GM21619 (cell line): ENCODE data around the gene VILL.
"Not testable (repeated sequence)": the region's sequence is repeated elsewhere in the genome, so short reads cannot be mapped to it uniquely, and the experiment has no call there.

Source experiments
- ATAC-seq: cut with Tn5 transposase; IDR thresholded peaks from one replicate; pipeline ENCODE4 v1.9.1; 2021; ENCODE audit not compliant: unreplicated experiment

VILL gene

DNA sequence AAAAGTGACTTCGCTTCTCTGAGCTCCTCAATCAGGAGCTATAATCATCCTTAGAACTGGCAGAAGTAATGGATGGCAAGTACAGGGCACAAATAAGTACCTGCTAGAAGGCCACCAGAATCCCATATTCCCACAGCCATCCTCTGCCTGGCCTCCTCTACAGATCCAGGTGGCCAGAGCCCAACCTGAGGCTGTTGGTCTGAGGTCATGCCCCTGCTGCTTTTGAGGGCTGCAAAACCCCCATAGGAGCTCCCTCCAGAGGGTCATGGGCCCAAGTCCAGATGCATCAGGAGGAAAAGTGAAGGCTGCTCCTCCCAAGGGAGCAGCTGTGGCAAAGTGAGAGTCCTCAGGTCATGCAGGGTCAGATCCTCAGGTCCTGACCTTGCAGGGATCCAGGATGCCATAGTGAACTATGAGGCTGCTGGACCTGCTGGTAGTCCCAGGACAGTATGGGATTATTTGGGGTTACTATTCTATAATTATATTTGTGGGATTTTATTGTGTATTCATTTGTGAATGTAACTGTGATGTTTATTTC lies 41.8 kb downstream of the VILL start:
- no peak for ATAC-seq

- ATAC-seq: not testable (repeated sequence)
Measured at GRCh38 chr3:38033586-38033985, 43.0 kb downstream of the VILL start.

- not testable (repeated sequence) for ATAC-seq
Measured at GRCh38 chr3:38034335-38034734, 43.7 kb downstream of the VILL start.

DNA sequence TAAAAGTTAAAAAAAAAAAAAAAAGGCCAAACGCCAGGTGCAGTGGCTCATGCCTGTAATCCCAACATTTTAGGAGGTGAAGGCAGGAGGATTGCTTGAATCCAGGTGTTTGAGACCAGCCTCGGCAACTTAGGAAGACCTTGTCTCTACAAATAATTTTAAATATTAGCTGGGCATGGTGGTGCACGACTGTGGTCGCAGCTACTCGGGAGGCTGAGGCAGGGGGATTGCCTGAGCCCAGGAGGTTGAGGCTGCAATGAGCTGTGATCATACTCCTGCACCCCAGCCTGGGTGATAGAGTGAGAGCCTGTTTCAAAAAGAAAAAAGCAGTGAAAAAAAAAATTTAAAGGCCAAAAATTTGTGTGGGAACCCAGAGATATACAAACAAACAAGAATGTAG lies 45.7 kb downstream of the VILL start:
- ATAC-seq: no peak

GRCh38 chr3:38036906-38037305 lies 46.3 kb downstream of the VILL start:
- no peak for ATAC-seq

DNA sequence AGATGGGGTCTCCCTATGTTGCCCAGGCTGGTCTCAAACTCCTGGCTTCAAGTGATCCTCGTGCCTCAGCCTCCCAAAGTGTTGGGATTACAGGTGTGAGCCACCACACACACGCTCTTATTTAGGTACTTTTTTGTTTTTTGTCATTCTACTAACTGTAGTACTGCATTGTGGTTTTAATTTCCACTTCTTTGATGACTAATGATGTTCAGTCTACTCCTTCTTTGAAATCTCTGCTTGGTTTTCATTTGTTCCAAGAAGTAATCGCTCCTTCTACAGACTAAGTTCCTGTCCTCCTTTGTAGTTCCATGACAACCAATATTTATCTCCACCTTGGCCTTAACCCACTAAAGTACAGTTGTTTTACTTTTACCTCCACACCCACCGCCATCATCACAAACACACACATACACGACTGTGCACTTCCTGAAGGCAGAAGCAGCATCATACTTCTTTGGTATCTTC lies 47.9 kb downstream of the VILL start:
- ATAC-seq: no peak

DNA sequence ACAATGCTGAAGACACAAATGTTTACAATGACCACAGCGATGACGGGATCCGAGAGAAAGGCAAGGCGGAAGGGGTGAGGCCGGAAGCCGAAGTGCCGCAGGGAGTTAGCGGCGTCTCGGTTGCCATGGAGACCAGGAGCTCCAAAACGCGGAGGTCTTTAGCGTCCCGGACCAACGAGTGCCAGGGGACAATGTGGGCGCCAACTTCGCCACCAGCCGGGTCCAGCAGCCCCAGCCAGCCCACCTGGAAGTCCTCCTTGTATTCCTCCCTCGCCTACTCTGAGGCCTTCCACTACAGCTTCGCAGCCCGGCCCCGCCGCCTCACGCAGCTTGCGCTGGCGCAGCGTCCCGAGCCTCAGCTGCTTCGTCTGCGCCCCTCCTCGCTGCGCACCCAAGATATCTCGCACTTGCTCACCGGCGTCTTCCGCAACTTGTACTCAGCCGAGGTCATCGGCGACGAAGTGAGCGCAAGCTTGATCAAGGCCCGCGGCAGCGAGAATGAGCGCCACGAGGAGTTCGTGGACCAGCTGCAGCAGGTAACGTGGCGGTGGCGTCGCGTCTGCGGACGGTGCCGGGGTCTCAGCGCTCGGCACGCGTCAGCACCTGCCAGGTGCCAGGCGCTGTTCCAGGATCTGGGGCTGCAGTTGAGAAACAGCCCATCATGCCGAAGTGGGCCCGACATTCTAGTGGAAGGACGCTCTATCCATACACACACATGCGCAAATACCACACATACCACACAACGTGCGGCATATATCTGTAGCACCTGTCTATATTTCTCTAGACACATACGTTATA lies 48.7 kb downstream of the VILL start, which contains the start of gene DLEC1:
TSS of gene DLEC1 (plus strand) at position 108 of the 798 bp plus-strand sequence. CDS start at position 126, 18 bp downstream.
- peak; percentile 92 for ATAC-seq

GRCh38 chr3:38039899-38040261 lies 49.3 kb downstream of the VILL start:
- peak; percentile 47 for ATAC-seq

GRCh38 chr3:38040401-38040800 lies 49.8 kb downstream of the VILL start:
- no peak for ATAC-seq

DNA sequence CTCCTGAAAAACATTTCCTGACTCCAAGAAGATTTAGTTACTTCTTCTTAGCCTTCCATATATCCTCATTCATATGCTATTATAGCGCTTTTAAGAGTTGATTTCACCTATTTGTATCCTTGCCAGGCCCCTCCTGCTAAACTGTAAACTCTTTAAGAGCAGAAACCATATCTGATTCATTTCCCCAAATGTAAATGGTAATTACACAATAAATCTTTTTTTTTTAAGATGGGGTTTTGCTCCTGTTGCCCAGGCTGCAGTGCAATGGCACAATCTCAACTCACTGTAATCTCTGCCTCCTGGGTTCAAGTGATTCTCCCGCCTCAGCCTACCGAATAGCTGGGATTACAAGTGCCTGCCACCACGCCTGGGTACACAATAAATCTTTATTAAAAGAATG lies 52.9 kb downstream of the VILL start:
- no peak for ATAC-seq

GRCh38 chr3:38046027-38046426 lies 55.4 kb downstream of the VILL start:
- no peak for ATAC-seq

DNA sequence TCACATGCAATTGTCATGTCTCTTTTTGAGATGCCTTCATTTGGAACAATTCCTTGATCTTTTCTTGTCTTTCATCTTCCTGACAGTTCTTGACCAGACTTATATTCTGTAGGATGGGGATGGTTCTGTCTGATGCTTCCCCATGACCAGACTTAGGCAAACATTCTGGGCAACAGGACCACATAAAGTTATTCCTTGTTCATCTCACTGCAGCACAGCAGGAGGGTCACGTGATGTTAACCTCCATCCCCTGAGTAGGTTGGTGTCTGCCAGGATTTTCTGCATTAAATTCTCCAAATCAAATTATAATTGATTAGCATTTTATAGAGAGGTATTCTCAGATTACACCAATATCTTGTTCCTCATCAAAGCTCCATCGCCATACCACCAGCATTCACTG lies 56.2 kb downstream of the VILL start:
- ATAC-seq: no peak

GRCh38 chr3:38047896-38048295 lies 57.3 kb downstream of the VILL start:
- no peak for ATAC-seq

DNA sequence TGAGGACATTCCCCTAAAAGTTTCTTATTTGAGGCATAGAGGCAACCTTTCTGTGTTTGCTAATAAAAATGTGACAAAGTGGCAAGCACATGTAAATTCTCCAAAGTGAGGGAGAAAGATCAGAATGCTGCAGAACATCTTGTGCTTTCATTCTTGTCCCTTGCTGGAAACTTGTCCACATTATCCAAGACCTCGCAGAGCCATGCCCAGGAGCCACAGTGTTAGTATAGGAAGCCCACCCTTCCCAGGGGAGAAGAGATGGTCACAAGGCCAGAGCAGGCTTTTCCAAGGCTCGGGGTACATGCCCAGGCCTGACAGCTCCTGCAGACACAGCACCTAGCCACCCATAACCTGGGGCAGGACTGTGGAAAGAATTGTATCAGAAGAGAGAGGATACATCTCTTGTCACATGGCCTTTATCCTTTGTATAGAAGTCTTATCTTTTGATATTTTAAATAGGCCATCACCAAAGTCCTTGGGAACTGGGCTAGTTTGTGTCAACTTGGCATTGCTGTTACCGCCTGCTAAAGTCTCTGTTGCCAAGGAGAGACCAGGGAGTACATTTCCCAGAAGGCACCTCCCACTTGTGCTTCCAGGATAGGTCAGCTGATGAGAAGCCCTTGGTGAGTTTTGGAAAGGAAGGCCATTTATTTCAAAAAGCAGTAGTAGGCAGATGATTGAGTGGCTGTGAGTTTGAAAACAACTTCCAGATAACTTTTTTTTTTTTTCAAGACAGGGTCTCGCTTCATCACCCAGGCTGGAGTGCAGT lies 59.0 kb downstream of the VILL start:
- no peak for ATAC-seq

GRCh38 chr3:38051131-38051530 lies 60.5 kb downstream of the VILL start:
- no peak for ATAC-seq

- not testable (repeated sequence) for ATAC-seq
Measured at GRCh38 chr3:38053286-38053685, 62.7 kb downstream of the VILL start.

DNA sequence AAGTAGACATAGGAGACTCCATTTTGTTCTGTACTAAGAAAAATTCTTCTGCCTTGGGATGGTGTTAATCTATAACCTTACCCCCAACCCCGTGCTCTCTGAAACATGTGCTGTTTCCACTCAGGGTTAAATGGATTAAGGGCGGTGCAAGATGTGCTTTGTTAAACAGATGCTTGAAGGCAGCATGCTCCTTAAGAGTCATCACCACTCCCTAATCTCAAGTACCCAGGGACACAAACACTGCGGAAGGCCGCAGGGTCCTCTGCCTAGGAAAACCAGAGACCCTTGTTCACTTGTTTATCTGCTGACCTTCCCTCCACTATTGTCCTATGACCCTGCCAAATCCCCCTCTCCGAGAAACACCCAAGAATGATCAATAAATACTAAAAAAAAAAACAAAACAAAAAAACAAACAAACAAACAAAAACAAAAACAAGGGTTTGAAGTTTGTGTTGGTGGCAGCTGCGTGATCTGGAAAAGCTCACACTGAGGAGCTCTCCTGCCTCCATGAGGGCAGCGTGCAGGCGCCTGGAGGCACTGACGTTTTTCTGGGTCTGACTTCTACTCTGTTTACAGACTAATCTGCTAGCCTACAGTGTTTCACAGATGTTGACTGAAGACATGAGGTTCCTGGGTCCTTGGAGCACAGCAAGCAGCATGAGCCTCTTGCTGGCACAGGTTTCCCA lies 63.4 kb downstream of the VILL start:
- not testable (repeated sequence) for ATAC-seq

GRCh38 chr3:38054499-38055001 lies 64.0 kb downstream of the VILL start:
- ATAC-seq: no peak
